RWPE1 (cell line): ENCODE results near the gene AGR2.

Experiments
- CTCF ChIA-PET: fragments of 350-600 bp; sonication (Branson Sonifier 250); formaldehyde crosslinking; extraction: SDS; loops from one replicate; lab custom pipeline; 2021; lab: Yijun Ruan, JAX
- POLR2A ChIA-PET: fragments of 400-600 bp; formaldehyde crosslinking; extraction: SDS; loops from one replicate; lab custom pipeline; 2020; ENCODE audit warnings: antibody characterized with exemption; ENCODE audit not compliant: low non-redundant PET; lab: Yijun Ruan, JAX
- DNase-seq: peaks from one replicate; pipeline ENCODE4 v3.0.0; 2012; ENCODE audit warnings: low spot score
- H3K27ac ChIP-seq: fragments of 450-650 bp; 2 replicates; pipeline ENCODE4 v1.5.1; 2017
- CTCF ChIP-seq: fragments of 450-650 bp; conservative IDR thresholded peaks from 2 replicates; pipeline ENCODE4 v1.5.1; 2017; ENCODE audit warnings: low read depth, mild to moderate bottlenecking

AGR2 gene

GRCh38 chr7:16846601-16847165 is 41.9 kb upstream of the AGR2 start:
- POLR2A ChIA-PET, result no interaction called here
- no peak for TF ChIP-seq CTCF
- DNase-seq, result peak; percentile 26
- no peak overlapping the region for H3K27ac ChIP-seq
- CTCF ChIA-PET, result interaction anchor here (0.5 to 1.0 kb wide), 4 partner anchors 35 to 615 kb away, joined by 3 read pairs; partner anchors contain the start of gene AGR3

GRCh38 chr7:16845746-16846145 is 40.9 kb upstream of the AGR2 start:
- no peak overlapping the region for H3K27ac ChIP-seq
- no peak for DNase-seq

GRCh38 chr7:16841681-16842080 is 36.9 kb upstream of the AGR2 start:
- no peak for DNase-seq
- no peak for TF ChIP-seq CTCF
- H3K27ac ChIP-seq, result no peak overlapping the region
- CTCF ChIA-PET, result no interaction called here
- POLR2A ChIA-PET, result no interaction called here

More at GRCh38 chr7:16845746-16846145, 40.9 kb upstream of the AGR2 start:
- ChIA-PET POLR2A (no interaction called here), CTCF (no interaction called here)
- no peak for TF ChIP-seq CTCF

GRCh38 chr7:16840094-16840493 is 35.3 kb upstream of the AGR2 start:
- no peak for TF ChIP-seq CTCF
- CTCF ChIA-PET, result interaction anchor here (0.7 to 1.0 kb wide), 2 partner anchors 33 to 1931 kb away, joined by 3 to 4 read pairs; no protein-coding TSS in a partner anchor
- H3K27ac ChIP-seq, result no peak overlapping the region
- no peak for DNase-seq
- POLR2A ChIA-PET, result no interaction called here

- CTCF ChIA-PET, result interaction anchor here (0.5 to 1.0 kb wide), 3 partner anchors 28 to 584 kb away, joined by 3 to 4 read pairs (median 4); no protein-coding TSS in a partner anchor
- H3K27ac ChIP-seq, result no peak overlapping the region
- no peak for DNase-seq
- TF ChIP-seq CTCF, result no peak
- POLR2A ChIA-PET, result no interaction called here
Measured at GRCh38 chr7:16839646-16840045, 34.8 kb upstream of the AGR2 start.

GRCh38 chr7:16838891-16839290 is 34.1 kb upstream of the AGR2 start:
- no peak for DNase-seq
- no peak overlapping the region for H3K27ac ChIP-seq
- ChIA-PET CTCF (no interaction called here), POLR2A (no interaction called here)
- no peak for TF ChIP-seq CTCF
